ENCODE results near the gene GAS6. TPM values are rescaled to one million over a fixed set of nuclear protein-coding genes. Genes with fewer than 3 reads are reported as not detected.
"Not testable (repeated sequence)": the region's sequence is repeated elsewhere in the genome, so short reads cannot be mapped to it uniquely, and the experiment has no call there.

GAS6 gene
- 36.0 TPM for polyA plus RNA-seq (ENCODE audit: insufficient read length)

- DNase-seq (ENCODE audit: low read depth), result no peak
Measured at GRCh38 chr13:113863524-113864272, at the start of gene GAS6. TSS of gene GAS6 (minus strand) at chr13:113864076. CDS start at chr13:113863920, 156 bp downstream.

- DNase-seq (ENCODE audit: low read depth), result not testable (repeated sequence)
Measured at GRCh38 chr13:113913408-113913807, 49.5 kb upstream of the GAS6 start.

GRCh38 chr13:113912596-113912995 is 48.7 kb upstream of the GAS6 start:
- DNase-seq (ENCODE audit: low read depth), result no peak

GRCh38 chr13:113907635-113908617 is 44.0 kb upstream of the GAS6 start:
- no peak for DNase-seq (ENCODE audit: low read depth)

- DNase-seq (ENCODE audit: low read depth), result no peak
Measured at GRCh38 chr13:113906571-113906970, 42.7 kb upstream of the GAS6 start.

GRCh38 chr13:113905942-113906341 is 42.1 kb upstream of the GAS6 start:
- DNase-seq (ENCODE audit: low read depth), result no peak

GRCh38 chr13:113905018-113905417 is 41.1 kb upstream of the GAS6 start:
- no peak for DNase-seq (ENCODE audit: low read depth)

- DNase-seq (ENCODE audit: low read depth), result no peak
Measured at GRCh38 chr13:113904411-113904810, 40.5 kb upstream of the GAS6 start.

- DNase-seq (ENCODE audit: low read depth), result no peak
Measured at GRCh38 chr13:113903912-113904311, 40.0 kb upstream of the GAS6 start.

- DNase-seq (ENCODE audit: low read depth), result no peak
Measured at GRCh38 chr13:113902986-113903775, 39.3 kb upstream of the GAS6 start.

GRCh38 chr13:113902481-113902880 is 38.6 kb upstream of the GAS6 start:
- no peak for DNase-seq (ENCODE audit: low read depth)

- no peak for DNase-seq (ENCODE audit: low read depth)
Measured at GRCh38 chr13:113901642-113902041, 37.8 kb upstream of the GAS6 start.

GRCh38 chr13:113901231-113901630 is 37.4 kb upstream of the GAS6 start:
- no peak for DNase-seq (ENCODE audit: low read depth)

GRCh38 chr13:113900646-113901045 is 36.8 kb upstream of the GAS6 start:
- DNase-seq (ENCODE audit: low read depth), result no peak

- DNase-seq (ENCODE audit: low read depth), result no peak
Measured at GRCh38 chr13:113898391-113898790, 34.5 kb upstream of the GAS6 start.

GRCh38 chr13:113897966-113898365 is 34.1 kb upstream of the GAS6 start:
- no peak for DNase-seq (ENCODE audit: low read depth)

GRCh38 chr13:113897161-113897560 is 33.3 kb upstream of the GAS6 start:
- no peak for DNase-seq (ENCODE audit: low read depth)

- DNase-seq (ENCODE audit: low read depth), result no peak
Measured at GRCh38 chr13:113895436-113895835, 31.6 kb upstream of the GAS6 start.

GRCh38 chr13:113890774-113891480 is 27.1 kb upstream of the GAS6 start:
- no peak for DNase-seq (ENCODE audit: low read depth)

GRCh38 chr13:113889467-113889866 is 25.6 kb upstream of the GAS6 start:
- DNase-seq (ENCODE audit: low read depth), result no peak

GRCh38 chr13:113888701-113889330 is 24.9 kb upstream of the GAS6 start:
- no peak for DNase-seq (ENCODE audit: low read depth)

All from forelimb muscle (tissue), 1 donor.